OCI-LY1 (cell line): ENCODE measurements around the gene ELMO1.

Source experiments
- CTCF ChIP-seq: fragments of 200-600 bp; sonication (generic), shearing (Covaris generic); IDR thresholded peaks from 2 replicates; pipeline ENCODE4 v1.5.1; 2017; ENCODE audit warnings: mild to moderate bottlenecking, antibody characterized with exemption, low read length, moderate library complexity, mixed read lengths
- EZH2 ChIP-seq: fragments of 200-600 bp; sonication (generic), shearing (Covaris generic); IDR thresholded peaks from 2 replicates; pipeline ENCODE4 v1.8.0; 2017; ENCODE audit warnings: borderline replicate concordance, mixed run types, mild to moderate bottlenecking, antibody characterized with exemption, low read length, moderate library complexity, mixed read lengths

- TF ChIP-seq CTCF, result no peak
- TF ChIP-seq EZH2, result no peak
Observed at GRCh38 chr7:37376386-37376785, 72.3 kb downstream of the ELMO1 start.
